SU-DHL-6 (cell line): ENCODE measurements around the gene IL6R.

Experiments
- CTCF ChIP-seq: fragments of 200-600 bp; sonication (generic); IDR thresholded peaks from one replicate; pipeline ENCODE4 v1.5.1; 2017; ENCODE audit warnings: antibody characterized with exemption, mild to moderate bottlenecking, low read length, moderate library complexity; ENCODE audit not compliant: insufficient read depth, poor library complexity, severe bottlenecking
- EZH2phosphoT487 ChIP-seq: fragments of 200-600 bp; sonication (generic), shearing (Covaris generic); conservative IDR thresholded peaks from 2 replicates; pipeline ENCODE4 v1.6.1; 2018; ENCODE audit warnings: mild to moderate bottlenecking, antibody characterized with exemption, low read length, moderate library complexity, mixed read lengths

GRCh38 chr1:154479764-154480421 lies 74.8 kb downstream of the IL6R start:
- TF ChIP-seq CTCF (peak; percentile 88), EZH2phosphoT487 (no peak)
